Neural cell (in vitro differentiated cells): Measurements from ENCODE around the gene ABO.

Experiments used
- CTCF ChIP-seq: fragments of 450-650 bp; IDR thresholded peaks from 2 replicates; pipeline ENCODE4 v1.5.1; 2014; ENCODE audit warnings: antibody characterized with exemption, mild to moderate bottlenecking, moderate library complexity; ENCODE audit not compliant: poor library complexity, severe bottlenecking
- EZH2 ChIP-seq: fragments of 200-600, 300-800 bp; shearing (Covaris generic), sonication (generic); IDR thresholded peaks from 2 replicates; pipeline ENCODE4 v1.6.1; 2014; ENCODE audit warnings: antibody characterized with exemption, low read length, borderline replicate concordance, mild to moderate bottlenecking; ENCODE audit not compliant: insufficient read depth, poor library complexity, severe bottlenecking
- POLR2AphosphoS5 ChIP-seq: IDR thresholded peaks from 2 replicates; pipeline ENCODE4 v1.6.1; 2012
- RAD21 ChIP-seq: fragments of 450-650 bp; conservative IDR thresholded peaks from 2 replicates; pipeline ENCODE4 v1.6.1; 2014; ENCODE audit warnings: antibody characterized with exemption, mild to moderate bottlenecking, moderate library complexity
- SMC3 ChIP-seq: fragments of 450-650 bp; conservative IDR thresholded peaks from 2 replicates; pipeline ENCODE4 v1.6.1; 2014; ENCODE audit warnings: antibody characterized with exemption, mild to moderate bottlenecking, moderate library complexity; ENCODE audit not compliant: poor library complexity

GRCh38 chr9:133278161-133279114 lies 3.4 kb upstream of the ABO start:
- TF ChIP-seq CTCF = no peak
- no peak for TF ChIP-seq POLR2AphosphoS5
- no peak for TF ChIP-seq SMC3
- no peak for TF ChIP-seq EZH2
- TF ChIP-seq RAD21 = no peak
